GM21423 (cell line): ENCODE data around the gene FABP6.
A peak's percentile ranks its signal among the peaks of the same experiment; 100 is the strongest.
"Not testable (repeated sequence)": the region's sequence is repeated elsewhere in the genome, so short reads cannot be mapped to it uniquely, and the experiment has no call there.

Experiments used
- ATAC-seq: cut with Tn5 transposase; IDR thresholded peaks from one replicate; pipeline ENCODE4 v1.9.1; 2021; ENCODE audit warnings: mild to moderate bottlenecking, moderate library complexity; ENCODE audit not compliant: unreplicated experiment

Gene FABP6, protein sequence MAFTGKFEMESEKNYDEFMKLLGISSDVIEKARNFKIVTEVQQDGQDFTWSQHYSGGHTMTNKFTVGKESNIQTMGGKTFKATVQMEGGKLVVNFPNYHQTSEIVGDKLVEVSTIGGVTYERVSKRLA

DNA sequence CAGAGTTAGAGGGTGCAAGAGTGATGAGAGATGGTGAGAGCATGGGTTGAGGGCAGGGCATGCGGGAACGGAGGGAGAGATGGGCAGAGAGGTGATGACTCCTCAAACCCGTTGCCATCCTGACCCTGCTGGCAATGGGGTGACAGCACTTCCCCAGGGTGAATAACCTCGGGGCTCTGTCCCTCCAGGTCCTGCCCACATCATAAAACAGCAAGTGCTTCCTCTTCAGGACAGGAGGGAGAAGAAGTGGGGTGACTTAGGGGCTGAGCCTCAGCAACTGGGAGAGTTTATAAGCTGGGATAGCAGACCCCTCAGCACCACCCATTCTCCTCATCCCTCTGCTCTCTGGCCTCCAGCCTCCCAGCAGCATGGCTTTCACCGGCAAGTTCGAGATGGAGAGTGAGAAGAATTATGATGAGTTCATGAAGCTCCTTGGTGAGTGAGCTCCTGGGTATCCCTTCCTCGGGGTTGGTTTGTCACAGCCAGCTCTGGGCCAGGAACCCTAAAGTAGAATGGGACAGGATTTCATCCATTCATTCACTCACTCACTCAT lies at the start of gene FABP6:
Gene FABP6, plus strand, starts transcription at position 317 of the 553 bp plus-strand sequence. Its CDS starts 52 bp downstream, at position 369.
- no peak for ATAC-seq

DNA sequence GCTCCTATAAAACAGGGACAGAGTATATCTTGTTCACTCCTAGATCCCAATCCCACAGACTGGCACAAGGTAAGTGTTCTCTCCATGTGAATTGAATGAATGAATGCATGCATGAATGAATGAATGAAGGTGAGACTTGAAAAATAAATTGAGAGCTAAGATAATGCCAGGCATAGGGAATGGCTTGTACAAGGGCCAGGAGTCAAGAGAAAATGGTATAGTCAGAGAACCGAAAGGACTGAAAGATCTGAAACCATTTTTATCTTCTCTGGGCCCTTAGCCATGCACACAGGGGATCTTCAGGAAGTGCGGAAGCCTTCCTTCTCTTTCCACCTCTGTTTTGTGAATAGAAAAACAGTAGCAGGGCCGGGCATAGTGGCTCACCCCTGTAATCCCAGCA lies 48.4 kb upstream of the FABP6 start:
- ATAC-seq, result no peak

DNA sequence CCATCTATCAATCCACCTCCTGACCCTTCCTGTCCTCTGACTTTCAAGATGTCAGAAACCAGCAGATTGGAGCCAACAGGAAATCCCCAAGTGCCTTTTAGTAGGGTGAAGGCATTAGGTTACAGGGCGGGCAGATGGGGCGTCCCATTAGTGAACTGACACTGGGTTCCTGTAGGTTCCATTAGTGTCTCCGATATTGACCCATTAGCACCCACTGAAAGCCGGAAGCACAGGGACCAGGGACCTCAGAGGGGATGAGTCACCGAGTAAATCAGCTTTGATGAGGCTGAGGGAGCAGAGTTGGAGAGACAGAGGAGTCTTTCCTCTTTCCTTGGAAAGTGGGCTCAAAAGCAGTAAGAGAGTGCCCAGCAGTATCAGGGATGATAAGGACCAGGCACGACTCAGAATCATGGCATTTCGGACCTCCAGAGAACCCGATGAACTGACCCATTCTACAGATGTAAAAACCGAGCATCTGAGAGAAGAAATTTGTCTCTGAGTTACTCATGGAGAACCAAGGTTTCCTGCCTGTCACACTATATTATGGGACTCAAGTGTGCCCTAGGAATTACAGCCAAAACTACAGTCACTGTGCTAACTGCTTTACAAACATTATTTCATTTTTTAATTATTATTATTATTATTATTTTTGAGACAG lies 47.2 kb upstream of the FABP6 start:
- no peak for ATAC-seq

DNA sequence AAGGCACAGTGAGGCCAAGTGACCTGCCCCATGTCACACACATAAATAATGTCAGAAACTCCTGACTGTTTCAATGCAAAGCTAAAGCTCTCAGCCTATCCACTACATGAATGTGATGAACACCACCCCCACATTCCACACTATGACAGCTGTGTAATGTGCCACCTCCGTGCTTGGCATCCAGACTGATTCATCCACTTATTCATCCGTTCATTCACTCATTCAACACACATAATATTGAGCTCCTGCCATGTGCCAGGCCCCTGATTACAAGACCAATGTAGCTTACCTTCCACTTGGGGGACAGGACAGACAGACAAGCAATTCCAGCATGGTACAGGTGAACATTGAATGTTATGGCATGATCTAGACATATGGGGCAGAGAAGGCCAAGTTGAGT lies 46.2 kb upstream of the FABP6 start:
- no peak for ATAC-seq

DNA sequence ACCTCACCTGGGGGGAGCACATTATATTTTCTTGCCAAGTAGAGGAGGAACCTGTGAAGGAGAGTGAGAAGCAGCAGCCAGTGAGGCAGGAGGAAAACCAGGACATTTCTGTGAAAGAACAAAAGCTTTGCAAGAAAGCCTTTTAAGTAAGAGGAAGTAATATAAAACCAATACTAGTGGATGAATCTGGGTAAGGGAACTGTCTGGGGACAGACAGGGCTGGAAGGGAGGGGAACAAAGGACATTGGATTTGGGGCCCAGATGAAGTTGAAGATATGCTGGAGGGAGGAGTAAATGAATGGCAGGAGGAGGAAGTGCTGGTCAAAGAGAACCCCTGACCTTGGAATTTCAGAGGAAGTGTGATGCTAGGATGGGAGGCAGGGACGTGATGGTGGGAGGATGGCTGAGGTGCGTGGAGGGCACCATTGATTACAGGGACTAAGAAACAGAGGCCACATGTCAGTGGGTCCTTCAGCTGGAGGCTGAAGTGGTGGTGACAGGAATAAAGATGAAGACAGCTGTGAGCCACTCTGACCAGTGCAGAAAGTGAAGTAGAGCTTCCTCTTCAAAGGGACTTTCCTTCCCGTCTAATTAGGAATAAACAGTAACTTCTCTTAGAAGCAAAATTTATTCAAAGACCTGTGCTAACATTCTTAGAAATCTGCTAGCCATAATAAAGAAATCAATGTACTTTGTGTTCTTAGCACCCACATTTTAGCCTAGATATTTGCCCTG lies 43.5 kb upstream of the FABP6 start:
- ATAC-seq, result no peak

DNA sequence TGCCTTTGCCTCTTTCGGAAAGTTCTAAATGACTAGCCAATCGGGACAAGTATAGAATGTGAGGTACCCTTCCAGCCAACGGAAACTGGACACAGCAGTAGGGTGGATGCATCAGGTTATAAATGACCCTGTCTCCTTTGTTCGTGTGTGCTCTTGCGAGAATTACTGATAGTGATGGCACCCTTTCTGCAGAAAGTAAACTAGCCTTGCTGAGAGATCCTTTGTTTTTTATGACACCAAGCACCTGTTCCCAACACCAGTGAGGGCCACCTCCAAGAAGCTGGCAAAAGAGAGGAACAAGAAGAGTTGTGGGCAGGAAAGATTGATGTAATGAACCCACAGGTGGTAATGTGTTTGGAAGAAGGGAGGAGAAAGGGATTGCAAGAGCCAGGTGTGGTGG lies 42.8 kb upstream of the FABP6 start:
- ATAC-seq, result no peak

DNA sequence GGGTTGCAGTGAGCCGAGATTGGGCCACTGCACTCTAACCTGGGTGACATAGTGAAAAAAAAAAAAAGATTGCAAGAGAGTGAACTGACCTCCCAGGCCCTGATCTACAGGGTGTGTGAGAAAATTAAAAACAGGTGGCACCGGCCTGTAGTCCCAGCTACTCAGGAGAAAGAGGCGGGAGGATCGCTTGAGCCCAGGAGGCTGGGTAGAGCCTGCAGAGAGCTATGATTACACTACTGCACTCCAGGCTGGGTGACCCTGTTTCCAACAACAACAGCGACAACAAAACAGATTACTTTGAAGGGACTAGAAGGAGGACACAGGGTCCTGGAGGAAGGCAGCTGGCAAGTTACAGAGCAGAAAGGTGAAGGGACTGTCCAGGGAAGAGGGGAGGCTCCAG lies 42.2 kb upstream of the FABP6 start:
- ATAC-seq, result no peak

DNA sequence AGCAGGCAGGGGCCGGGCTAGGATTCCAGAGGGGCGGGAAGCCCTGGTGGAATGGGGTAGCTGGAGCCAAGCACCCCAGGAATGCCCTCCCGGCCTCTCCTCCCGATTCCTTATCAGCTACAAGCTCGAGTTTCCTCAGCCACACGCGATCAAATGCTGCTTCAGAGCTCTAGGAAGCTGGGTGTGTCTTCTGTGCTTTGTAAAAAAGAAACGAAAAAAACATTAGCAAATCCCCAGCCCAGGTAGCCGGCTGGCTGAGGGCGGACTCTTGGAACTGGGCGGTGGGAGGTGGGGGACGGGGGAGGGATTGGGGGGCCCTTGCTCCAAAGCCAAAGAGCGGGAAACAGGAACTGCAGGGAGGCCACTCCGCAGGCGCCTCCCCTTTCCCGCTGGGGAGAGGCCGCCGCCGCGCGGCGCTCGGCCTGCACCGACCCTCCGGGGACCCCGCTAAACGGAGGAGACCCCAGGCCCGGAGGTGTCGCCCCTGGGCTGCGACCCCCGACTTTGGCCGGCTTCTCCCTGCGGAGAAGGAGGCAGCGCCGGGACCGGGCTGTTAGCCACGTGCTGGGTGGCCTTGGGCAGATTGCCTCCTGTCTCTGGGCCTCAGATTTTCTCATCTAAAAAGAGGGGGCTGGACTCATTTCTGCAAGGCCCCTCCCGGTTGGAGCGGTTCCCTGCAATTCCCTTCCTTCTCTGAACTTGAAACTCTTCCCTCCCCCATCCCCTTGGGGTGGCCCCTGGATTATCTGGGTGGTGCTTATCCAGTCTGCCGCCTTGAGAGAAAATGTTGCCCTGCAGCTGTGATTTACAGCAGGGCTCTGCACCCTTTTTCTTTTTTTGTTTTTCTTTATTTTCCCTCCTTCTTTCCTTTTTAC lies 40.9 kb upstream of the FABP6 start:
- ATAC-seq, result no peak

DNA sequence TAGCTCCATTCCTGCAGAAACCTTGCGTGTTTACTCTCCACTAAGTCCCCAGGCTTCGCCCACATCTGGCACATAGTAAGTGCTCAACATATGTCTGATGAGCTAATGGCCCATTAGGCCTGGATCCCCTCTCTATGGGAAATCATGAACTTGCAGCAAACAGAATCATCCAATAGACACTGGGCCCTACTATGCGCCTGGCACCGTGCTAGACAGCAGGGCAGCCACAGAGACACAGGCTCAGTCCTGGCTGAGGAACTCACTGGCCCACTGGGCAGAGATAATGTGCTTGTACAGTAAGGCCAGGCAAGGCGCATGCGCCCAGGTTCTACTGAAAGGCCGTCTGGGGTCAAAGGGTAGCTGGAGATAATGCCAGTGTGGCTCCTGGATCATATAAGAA lies 36.9 kb upstream of the FABP6 start:
- no peak for ATAC-seq

DNA sequence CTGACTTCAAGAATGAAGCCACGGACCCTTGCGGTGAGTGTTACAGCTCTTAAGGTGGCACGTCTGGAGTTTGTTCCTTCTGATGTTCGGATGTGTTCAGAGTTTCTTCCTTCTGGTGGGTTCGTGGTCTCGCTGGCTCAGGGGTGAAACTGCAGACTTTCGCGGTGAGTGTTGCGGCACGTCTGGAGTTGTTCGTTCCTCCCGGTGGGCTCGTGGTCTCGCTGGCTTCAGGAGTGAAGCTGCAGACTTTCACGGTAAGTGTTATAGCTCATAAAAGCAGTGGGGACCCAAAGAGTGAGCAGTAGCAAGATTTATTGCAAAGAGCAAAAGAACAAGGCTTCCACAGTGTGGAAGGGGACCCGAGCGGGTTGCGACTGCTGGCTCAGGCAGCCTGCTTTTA lies 36.2 kb upstream of the FABP6 start:
- ATAC-seq, result not testable (repeated sequence)

DNA sequence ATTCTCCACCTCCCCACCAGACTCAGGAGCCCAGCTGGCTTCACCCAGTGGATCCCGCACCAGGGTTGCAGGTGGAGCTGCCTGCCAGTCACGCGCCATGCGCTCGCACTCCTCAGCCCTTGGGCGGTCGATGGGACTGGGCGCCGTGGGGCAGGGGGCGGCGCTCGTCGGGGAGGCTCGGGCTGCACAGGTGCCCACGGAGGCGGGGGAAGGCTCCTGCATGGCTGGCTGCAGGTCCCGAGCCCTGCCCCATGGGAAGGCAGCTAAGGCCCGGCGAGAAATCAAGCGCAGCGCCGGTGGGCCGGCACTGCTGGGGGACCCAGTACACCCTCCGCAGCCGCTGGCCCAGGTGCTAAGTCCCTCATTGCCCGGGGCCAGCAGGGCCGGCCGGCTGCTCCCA lies 35.5 kb upstream of the FABP6 start:
- ATAC-seq, result not testable (repeated sequence)

DNA sequence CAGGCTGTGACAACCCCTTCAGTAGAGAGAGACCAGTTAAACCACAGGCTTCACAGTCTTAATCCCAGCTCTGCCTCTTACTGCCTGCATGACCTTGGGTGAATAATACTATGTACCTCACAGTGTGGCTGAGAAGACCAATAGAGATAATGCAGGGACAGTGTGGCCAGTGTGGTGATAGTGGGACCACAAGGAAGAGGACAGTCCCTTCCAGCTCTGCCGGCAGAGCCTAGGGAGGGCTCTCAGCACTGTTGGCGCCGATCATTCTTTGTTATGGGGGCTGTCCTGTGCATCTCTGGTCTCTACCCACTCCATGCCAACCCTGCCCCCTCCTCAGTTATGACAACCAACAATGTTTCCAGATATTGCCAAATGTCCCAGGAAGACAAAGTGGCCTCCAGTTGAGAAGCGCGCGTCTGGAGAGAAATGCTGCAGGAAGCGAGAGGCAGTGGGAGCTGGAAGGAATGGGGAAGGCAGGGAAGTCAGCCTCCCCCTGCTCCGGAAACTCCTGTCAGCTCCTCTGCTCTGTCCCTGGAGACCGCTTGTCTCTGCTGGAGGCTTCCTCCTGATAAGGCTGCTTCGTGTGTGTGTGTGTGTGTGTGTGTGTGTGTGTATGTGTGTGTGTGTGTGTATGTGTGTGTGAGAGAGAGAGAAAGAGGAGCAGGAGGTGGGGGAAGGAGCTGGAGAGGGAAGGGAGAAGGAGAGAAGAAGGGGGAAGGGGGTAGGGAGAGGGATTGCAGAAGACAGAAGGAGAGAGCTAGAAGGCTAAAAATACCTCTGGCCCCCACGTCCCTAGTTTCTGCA lies 31.8 kb upstream of the FABP6 start:
- no peak for ATAC-seq

DNA sequence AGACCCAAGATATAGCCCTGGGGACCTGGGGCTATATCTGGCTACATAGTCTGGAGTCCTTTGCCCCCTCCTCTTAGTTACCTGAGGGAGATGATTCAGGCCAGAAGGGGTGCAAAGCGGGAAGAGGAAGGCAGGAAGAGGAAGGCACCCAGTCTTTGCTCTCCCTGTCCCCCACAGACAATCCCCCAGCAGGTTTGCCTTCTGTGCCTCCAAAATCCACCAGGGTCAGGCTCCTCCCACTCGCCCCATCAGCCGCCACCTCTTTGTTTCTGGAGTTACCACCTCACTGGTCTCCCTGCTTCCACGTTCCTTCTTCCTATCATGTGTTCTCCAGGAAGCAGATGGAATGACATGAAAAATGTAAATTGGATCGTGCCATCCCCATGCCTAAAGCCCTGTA lies 31.2 kb upstream of the FABP6 start:
- no peak for ATAC-seq

DNA sequence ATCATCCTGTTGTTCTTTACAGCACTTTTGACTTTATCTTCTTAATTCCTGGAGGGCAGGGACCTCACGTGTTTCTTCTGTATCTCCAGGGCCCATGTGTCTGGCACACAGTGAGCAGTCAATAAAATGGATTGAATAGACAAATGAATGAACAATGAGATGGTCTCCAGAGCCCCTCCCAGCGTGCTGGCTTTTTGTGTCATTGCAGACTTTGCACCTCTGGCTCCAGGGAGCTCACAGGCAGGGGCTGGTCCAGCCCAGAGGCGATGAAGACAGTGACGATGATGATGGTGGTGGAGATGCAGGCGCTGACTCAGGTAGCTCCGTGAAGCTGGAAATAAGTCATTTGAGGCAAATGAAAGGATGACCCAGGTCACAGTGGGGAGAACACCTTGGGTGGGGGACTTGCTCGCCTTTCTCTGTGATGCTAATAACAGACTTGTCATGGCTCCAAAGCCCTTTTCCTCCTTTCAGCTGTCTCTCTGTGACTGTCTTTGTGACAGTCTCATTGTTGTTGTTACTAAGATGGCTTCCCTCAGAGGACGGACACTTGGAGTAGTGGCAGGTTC lies 30.4 kb upstream of the FABP6 start:
- peak; percentile 9 for ATAC-seq

DNA sequence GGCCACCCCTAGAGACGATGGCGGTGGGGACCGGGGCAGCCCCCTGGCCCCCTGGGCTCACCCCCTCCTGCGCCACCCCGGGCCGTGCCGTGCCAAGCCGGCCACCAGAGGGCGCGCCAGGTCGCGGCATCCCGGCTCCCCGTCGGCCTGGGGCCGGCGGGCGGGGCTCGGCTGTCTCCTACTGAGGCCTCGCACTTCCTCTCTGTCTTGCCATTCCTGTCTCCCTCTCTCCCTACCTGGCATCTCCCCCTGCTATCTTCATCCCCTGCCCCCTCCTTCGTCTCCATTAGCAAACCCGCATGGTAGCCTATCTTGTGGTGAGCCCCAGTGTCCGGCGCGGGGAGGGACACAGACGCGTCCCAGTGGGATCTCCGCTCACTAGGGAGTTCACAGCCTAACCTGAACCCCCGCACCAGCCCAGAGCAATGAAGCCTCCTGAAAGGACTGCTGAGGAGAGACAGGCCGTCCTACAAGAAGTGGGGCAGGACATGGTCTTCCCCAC lies 29.8 kb upstream of the FABP6 start:
- ATAC-seq, result peak; percentile 93

DNA sequence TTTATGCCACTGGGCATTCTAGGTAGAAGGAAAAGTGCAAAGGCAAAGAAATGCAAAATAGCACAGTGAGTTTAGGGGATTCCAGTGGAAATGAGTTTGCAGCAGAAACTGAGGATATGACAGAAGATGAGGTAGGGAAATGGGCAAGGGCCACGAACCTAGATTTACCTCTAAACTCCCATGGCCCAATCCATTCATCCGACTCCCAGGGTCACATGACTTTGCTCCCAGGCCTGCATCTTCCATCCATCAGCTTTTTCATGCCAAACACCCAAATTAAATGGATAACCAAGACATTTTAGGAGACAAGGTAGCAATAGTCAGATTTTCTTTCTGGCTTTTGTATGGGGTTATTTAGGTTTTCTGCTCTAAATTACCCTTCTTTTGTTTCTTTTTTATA lies 22.2 kb upstream of the FABP6 start:
- no peak for ATAC-seq

DNA sequence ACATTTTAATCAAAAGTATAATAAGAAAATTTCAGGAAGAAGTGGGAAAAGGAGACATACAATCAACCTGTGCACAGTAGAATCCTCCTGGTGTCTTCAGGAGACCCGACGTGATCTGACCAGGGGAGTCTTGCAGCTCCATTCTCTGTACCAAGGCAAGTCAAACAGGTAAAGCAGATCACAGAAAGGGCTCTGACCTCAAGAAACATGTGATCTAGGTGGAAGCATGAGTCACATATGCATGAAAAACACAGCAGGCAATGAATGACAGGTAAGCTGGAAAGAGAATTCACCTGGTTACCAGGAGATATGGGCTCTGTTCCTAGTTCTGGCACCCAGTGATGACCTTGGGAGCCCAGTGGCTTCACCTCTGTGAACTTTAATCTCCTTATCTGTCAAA lies 19.4 kb upstream of the FABP6 start:
- ATAC-seq, result no peak

DNA sequence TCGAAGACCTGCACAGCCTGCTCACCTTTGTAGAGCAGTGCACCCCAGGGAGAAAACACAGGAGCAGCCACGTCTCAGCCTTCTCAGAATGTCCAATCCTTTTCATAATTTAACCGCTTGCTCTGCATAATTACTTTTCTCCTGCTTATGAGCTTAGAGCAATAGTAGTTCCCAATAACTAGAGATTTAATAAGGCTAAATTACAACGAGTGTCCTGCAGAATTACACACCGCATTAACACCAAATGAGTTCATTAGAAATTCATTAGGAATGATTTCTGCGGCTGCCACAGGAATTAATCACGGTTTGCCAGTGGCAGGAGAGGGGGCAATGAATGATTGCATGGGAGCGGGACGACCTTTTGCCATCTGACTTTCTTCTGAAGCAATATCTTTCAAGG lies 18.7 kb upstream of the FABP6 start:
- no peak for ATAC-seq

DNA sequence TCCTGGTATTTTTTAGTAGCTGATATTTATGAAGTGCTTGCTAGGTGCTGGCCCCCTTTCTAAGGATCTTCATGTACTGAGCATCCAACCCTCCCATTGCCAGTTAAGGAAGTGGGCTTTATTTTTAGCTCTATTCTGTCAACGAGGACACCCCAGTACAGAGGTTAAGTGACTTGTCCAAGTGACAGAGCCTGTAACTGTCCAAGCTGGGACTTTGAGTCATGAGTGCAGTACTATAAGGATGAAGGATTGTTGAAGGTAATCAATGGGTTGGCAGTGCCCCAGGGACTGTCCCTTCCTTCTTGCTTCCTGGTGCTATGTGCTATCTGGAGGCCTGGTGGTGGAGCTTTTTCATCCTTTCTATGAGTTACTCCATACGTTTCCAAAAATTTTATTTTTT lies 18.0 kb upstream of the FABP6 start:
- no peak for ATAC-seq

DNA sequence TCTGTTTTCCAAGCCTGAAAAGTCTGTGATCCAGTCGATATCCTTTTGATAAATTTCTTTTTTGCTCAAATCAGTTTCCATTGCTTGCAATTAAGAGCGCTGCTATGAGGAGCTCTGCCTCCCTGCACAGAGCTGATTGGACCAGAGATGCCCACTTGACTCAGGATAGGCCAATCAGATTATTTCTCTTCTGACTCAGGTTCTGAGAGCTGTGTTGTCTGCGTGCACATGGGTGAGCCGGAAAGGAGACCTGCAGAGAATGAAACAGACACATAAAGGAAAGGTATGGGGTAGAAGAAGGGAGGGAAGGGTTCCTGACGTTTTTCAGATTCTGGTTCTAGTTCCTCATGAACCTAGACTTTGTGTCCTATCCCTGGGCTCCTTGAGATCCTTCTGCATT lies 15.8 kb upstream of the FABP6 start:
- ATAC-seq, result no peak
